Measurements from ENCODE around the gene CD63. TPM values are rescaled to one million over a fixed set of nuclear protein-coding genes. Genes with fewer than 3 reads are reported as not detected.

The CD63 gene
- total and polyA plus RNA-seq, 9 of the 15 experiments (the other 6 are each of a cell fraction or from before 2014, with no cell fraction given), result 313 to 735 (median 433) TPM

DNA sequence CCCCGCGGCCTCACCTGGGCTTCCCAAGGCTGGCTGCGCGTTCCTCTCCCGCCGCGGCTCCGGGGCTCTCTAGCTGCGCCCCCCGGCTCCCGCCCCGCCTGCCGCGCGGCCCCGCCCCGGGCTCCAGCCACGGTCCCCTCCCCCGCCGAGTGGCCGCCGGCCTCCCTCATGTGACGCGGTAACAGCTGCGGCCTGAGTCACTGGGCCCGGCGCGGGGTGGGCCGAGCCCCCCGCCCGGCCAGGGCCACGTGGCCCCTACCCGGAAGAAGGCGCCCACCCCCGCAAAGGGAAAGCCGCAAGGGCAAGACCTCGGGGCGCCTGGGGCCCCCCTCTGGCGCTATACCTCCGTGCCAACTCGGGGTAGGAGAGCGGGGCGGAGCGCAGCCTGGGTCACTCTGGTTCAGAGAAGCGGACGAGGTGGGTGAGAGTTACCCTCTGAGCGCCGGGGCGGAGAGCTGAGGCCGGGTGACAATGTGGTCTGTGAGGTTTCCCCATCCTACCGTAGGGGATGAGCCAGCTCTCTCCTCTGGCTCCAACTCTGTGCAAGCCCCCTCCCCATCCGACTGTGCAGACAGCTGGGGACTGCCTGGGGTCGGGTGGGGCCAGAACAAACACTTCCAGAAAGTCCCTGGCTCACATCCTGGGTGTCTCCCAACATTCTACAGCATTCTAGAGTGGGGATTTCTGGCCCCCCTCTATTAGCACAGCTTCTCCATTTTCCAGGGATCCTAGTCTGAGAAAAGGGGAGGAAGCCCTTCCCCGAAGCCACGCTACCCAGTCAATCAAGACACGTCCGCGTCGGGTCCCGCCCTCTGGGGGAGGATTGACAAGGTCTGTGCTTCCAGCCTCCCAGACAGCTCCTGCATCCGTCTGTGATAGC is at the start of gene CD63 (continued):
- TF ChIP-seq, protein P1, sequence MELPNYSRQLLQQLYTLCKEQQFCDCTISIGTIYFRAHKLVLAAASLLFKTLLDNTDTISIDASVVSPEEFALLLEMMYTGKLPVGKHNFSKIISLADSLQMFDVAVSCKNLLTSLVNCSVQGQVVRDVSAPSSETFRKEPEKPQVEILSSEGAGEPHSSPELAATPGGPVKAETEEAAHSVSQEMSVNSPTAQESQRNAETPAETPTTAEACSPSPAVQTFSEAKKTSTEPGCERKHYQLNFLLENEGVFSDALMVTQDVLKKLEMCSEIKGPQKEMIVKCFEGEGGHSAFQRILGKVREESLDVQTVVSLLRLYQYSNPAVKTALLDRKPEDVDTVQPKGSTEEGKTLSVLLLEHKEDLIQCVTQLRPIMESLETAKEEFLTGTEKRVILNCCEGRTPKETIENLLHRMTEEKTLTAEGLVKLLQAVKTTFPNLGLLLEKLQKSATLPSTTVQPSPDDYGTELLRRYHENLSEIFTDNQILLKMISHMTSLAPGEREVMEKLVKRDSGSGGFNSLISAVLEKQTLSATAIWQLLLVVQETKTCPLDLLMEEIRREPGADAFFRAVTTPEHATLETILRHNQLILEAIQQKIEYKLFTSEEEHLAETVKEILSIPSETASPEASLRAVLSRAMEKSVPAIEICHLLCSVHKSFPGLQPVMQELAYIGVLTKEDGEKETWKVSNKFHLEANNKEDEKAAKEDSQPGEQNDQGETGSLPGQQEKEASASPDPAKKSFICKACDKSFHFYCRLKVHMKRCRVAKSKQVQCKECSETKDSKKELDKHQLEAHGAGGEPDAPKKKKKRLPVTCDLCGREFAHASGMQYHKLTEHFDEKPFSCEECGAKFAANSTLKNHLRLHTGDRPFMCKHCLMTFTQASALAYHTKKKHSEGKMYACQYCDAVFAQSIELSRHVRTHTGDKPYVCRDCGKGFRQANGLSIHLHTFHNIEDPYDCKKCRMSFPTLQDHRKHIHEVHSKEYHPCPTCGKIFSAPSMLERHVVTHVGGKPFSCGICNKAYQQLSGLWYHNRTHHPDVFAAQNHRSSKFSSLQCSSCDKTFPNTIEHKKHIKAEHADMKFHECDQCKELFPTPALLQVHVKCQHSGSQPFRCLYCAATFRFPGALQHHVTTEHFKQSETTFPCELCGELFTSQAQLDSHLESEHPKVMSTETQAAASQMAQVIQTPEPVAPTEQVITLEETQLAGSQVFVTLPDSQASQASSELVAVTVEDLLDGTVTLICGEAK (IDR thresholded peaks at IDR 0.05), result 0 out of 2 replicates have a peak, but pooled peaks have one; percentile 23
- TF ChIP-seq, protein P1 (CRISPR knock-in tag; IDR thresholded peaks at IDR 0.05), result no peak
- TF ChIP-seq CHD4 (IDR thresholded peaks at IDR 0.05; ENCODE audit: insufficient read depth, insufficient replicate concordance, low read depth, low read length, poor library complexity, severe bottlenecking), result no peak
- TF ChIP-seq PCBP1 (IDR thresholded peaks at IDR 0.05; ENCODE audit: low read depth, low read length, poor library complexity, severe bottlenecking), result peak; percentile 39
- TF ChIP-seq CBX3 (IDR thresholded peaks at IDR 0.05; ENCODE audit: borderline replicate concordance in 1 of 2, low read length in 2 of 2), result no peak
- 0 out of 2 replicates have a peak, but pooled peaks have one; percentile 27 for TF ChIP-seq ATF1 (CRISPR knock-in tag; IDR thresholded peaks at IDR 0.05)
- peak; percentile 90 for TF ChIP-seq ATF1 (tag; IDR thresholded peaks at IDR 0.05)
- TF ChIP-seq, protein P2, sequence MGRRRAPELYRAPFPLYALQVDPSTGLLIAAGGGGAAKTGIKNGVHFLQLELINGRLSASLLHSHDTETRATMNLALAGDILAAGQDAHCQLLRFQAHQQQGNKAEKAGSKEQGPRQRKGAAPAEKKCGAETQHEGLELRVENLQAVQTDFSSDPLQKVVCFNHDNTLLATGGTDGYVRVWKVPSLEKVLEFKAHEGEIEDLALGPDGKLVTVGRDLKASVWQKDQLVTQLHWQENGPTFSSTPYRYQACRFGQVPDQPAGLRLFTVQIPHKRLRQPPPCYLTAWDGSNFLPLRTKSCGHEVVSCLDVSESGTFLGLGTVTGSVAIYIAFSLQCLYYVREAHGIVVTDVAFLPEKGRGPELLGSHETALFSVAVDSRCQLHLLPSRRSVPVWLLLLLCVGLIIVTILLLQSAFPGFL (CRISPR knock-in tag; IDR thresholded peaks at IDR 0.05), result peak; percentile 66; the same call in 1 of the 2 replicates

Data from K562 (cell line).